ENCODE results near the gene RXFP1.

RXFP1 gene

DNA sequence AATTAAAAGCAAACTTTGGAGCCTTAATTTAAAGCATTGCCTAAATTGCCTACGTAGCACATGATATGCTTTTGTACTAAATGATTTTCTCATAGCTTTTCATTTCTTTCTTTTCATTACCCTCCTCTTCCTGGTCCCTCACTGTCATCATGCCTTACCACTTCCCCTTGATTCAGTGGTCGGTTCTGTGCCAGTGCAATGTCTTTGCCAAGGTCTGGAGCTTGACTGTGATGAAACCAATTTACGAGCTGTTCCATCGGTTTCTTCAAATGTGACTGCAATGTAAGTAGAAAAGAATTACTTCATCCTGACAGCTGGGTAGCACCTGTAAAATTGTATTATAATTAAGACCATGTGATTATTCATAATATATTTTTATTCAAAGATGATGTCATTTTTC is 77.5 kb downstream of the RXFP1 start:
- TF ChIP-seq POLR2AphosphoS5 (IDR thresholded peaks at IDR 0.05; ENCODE audit: low read depth) (peak; percentile 58; the same call in 1 of the 2 replicates), SPI1 (IDR thresholded peaks at IDR 0.05; ENCODE audit: borderline replicate concordance, low read depth) (peak; percentile 88), GABPA (IDR thresholded peaks at IDR 0.05; ENCODE audit: low read depth) (peak; percentile 57)
- TF ChIP-seq, protein P1, sequence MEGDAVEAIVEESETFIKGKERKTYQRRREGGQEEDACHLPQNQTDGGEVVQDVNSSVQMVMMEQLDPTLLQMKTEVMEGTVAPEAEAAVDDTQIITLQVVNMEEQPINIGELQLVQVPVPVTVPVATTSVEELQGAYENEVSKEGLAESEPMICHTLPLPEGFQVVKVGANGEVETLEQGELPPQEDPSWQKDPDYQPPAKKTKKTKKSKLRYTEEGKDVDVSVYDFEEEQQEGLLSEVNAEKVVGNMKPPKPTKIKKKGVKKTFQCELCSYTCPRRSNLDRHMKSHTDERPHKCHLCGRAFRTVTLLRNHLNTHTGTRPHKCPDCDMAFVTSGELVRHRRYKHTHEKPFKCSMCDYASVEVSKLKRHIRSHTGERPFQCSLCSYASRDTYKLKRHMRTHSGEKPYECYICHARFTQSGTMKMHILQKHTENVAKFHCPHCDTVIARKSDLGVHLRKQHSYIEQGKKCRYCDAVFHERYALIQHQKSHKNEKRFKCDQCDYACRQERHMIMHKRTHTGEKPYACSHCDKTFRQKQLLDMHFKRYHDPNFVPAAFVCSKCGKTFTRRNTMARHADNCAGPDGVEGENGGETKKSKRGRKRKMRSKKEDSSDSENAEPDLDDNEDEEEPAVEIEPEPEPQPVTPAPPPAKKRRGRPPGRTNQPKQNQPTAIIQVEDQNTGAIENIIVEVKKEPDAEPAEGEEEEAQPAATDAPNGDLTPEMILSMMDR (IDR thresholded peaks at IDR 0.05; ENCODE audit: insufficient read depth, low read length): no peak
- H3K27me3 ChIP-seq (ENCODE audit: insufficient read depth, poor library complexity, severe bottlenecking): no peaks in the 10 kb centered on the region
- peak overlapping the region; percentile 24; the same call in 1 of the 2 replicates for H3K27ac ChIP-seq (replicated peaks)
- DNase-seq (ENCODE audit: low read depth in 1 of 2, low spot score in 1 of 2): peak; percentile 41 to 89
- H3K4me3 ChIP-seq (replicated peaks; ENCODE audit: insufficient read depth, low read length): no peak overlapping the region

DNA sequence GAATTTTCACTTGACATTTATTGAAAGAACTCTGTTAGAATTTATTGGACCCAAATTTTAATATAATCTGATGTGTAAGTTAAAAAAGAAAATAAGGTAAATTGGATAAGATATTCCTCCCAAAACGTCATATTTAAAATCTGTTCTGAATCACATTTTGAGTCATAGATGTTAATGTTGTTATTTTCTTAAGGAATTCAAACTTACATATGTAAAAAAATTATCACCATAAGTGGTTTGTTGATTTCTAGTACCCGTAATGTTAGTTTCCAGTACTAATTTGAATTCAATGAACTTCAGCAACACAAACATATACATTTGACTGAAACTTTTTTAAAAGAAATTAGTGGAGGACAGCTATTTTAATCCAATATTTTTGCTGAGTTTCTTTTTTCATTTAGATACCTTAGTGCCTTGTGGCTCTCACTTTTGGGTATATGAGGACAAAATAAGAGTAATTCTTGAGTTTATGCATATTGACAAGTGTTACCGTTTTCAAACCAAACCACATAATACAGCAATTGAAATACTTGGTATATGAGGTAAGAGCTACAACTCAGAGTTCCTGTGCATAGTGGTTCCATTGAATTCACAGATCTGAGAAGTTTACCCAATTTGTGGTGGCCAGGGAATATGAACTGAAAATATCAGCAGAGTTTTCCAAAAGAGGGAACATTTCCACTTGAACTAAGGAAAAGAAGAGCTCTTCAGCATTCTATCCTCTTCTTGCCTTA is 78.2 kb downstream of the RXFP1 start:
- TF ChIP-seq SPI1 (IDR thresholded peaks at IDR 0.05; ENCODE audit: borderline replicate concordance, low read depth): no peak
- TF ChIP-seq, protein P1 (IDR thresholded peaks at IDR 0.05; ENCODE audit: insufficient read depth, low read length): no peak
- TF ChIP-seq, protein P2, sequence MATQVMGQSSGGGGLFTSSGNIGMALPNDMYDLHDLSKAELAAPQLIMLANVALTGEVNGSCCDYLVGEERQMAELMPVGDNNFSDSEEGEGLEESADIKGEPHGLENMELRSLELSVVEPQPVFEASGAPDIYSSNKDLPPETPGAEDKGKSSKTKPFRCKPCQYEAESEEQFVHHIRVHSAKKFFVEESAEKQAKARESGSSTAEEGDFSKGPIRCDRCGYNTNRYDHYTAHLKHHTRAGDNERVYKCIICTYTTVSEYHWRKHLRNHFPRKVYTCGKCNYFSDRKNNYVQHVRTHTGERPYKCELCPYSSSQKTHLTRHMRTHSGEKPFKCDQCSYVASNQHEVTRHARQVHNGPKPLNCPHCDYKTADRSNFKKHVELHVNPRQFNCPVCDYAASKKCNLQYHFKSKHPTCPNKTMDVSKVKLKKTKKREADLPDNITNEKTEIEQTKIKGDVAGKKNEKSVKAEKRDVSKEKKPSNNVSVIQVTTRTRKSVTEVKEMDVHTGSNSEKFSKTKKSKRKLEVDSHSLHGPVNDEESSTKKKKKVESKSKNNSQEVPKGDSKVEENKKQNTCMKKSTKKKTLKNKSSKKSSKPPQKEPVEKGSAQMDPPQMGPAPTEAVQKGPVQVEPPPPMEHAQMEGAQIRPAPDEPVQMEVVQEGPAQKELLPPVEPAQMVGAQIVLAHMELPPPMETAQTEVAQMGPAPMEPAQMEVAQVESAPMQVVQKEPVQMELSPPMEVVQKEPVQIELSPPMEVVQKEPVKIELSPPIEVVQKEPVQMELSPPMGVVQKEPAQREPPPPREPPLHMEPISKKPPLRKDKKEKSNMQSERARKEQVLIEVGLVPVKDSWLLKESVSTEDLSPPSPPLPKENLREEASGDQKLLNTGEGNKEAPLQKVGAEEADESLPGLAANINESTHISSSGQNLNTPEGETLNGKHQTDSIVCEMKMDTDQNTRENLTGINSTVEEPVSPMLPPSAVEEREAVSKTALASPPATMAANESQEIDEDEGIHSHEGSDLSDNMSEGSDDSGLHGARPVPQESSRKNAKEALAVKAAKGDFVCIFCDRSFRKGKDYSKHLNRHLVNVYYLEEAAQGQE (IDR thresholded peaks at IDR 0.05; ENCODE audit: insufficient replicate concordance, low read depth): no peak
- no peak for DNase-seq (ENCODE audit: low read depth in 1 of 2, low spot score in 1 of 2)
- Histone ChIP-seq H3K27ac (replicated peaks) (no peak overlapping the region), H3K4me3 (replicated peaks; ENCODE audit: insufficient read depth, low read length) (no peak overlapping the region), H3K27me3 (ENCODE audit: insufficient read depth, poor library complexity, severe bottlenecking) (no peaks in the 10 kb centered on the region)

DNA sequence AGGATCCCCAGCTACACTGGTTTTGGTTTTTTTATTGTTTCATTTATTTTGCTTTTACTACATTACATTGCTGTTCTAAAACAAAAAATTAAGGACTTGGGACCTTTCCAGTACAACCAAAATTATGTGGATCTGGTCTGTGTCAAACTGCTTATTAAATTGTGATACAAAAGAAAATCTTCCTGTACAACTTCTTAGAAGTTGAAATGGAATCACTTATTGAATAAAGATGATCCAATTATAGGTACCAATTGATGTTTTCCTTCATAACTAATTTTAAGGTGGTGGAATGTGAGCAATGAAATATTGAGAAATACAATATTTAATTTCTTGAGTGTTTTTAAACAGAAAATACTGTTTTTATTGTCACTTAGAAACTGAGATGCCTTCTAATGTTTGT is 82.7 kb downstream of the RXFP1 start:
- no peak overlapping the region for H3K4me3 ChIP-seq (replicated peaks; ENCODE audit: insufficient read depth, low read length)
- H3K27me3 ChIP-seq (ENCODE audit: insufficient read depth, poor library complexity, severe bottlenecking): no peaks in the 10 kb centered on the region
- H3K27ac ChIP-seq (replicated peaks): no peak overlapping the region
- no peak for DNase-seq (ENCODE audit: low read depth in 1 of 2, low spot score in 1 of 2)
- TF ChIP-seq GABPA (IDR thresholded peaks at IDR 0.05; ENCODE audit: low read depth): no peak
- TF ChIP-seq, protein P2 (IDR thresholded peaks at IDR 0.05; ENCODE audit: insufficient replicate concordance, low read depth): no peak
- TF ChIP-seq, protein P1 (IDR thresholded peaks at IDR 0.05; ENCODE audit: insufficient read depth, low read length): no peak
- TF ChIP-seq POLR2AphosphoS5 (IDR thresholded peaks at IDR 0.05; ENCODE audit: low read depth): no peak
- no peak for TF ChIP-seq SPI1 (IDR thresholded peaks at IDR 0.05; ENCODE audit: borderline replicate concordance, low read depth)

DNA sequence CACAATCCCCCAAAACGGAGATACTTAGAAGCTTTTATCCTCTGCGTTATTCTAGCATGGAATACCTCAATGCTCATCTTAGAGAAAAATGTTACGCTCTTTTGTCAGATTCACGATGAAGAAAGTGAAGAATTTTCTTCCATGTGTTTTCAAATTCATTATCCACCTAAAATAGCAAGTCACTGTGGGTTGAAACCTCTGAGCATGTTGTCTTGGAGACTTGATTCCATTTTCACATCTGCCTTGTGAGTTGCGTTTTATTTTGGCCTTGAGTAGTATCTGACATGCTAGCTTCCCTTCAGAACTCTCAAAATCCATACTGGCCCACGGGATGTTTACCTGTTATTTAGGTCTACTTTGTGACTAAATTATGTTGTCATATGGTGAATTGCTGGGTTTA is 83.7 kb downstream of the RXFP1 start:
- TF ChIP-seq SPI1 (IDR thresholded peaks at IDR 0.05; ENCODE audit: borderline replicate concordance, low read depth) (no peak), POLR2AphosphoS5 (IDR thresholded peaks at IDR 0.05; ENCODE audit: low read depth) (no peak), GABPA (IDR thresholded peaks at IDR 0.05; ENCODE audit: low read depth) (no peak)
- TF ChIP-seq, protein P2 (IDR thresholded peaks at IDR 0.05; ENCODE audit: insufficient replicate concordance, low read depth): no peak
- TF ChIP-seq, protein P1 (IDR thresholded peaks at IDR 0.05; ENCODE audit: insufficient read depth, low read length): no peak

More for the DNA sequence above, 83.7 kb downstream of the RXFP1 start:
- Histone ChIP-seq H3K27ac (replicated peaks) (no peak overlapping the region), H3K27me3 (ENCODE audit: insufficient read depth, poor library complexity, severe bottlenecking) (no peaks in the 10 kb centered on the region), H3K4me3 (replicated peaks; ENCODE audit: insufficient read depth, low read length) (no peak overlapping the region)
- no peak for DNase-seq (ENCODE audit: low read depth in 1 of 2, low spot score in 1 of 2)

All from HL-60 (cell line).